IPS DF 6.9 (cell line): ENCODE data around the gene JARID2.

Experiments
- DNase-seq: peaks from one replicate; pipeline ENCODE4 v3.0.0-alpha.2; 2013; ENCODE audit warnings: low read depth, low spot score
- H3K27ac ChIP-seq: one replicate; pipeline ENCODE4 v1.5.1; 2013; ENCODE audit warnings: low read length, control low read depth
- H3K27me3 ChIP-seq: 2 replicates; pipeline ENCODE4 v1.6.1; 2013; ENCODE audit warnings: mild to moderate bottlenecking, low read length; ENCODE audit not compliant: control insufficient read depth, insufficient read depth
- H3K36me3 ChIP-seq: 2 replicates; pipeline ENCODE4 v1.6.1; 2013; ENCODE audit warnings: low read length; ENCODE audit not compliant: control insufficient read depth, insufficient read depth
- H3K4me1 ChIP-seq: 2 replicates; pipeline ENCODE4 v1.6.1; 2013; ENCODE audit warnings: low read length; ENCODE audit not compliant: control insufficient read depth, insufficient read depth
- H3K4me3 ChIP-seq: 2 replicates; pipeline ENCODE4 v1.5.1; 2013; ENCODE audit warnings: mild to moderate bottlenecking, low read length
- H3K9me3 ChIP-seq: 2 replicates; pipeline ENCODE4 v1.6.1; 2013; ENCODE audit warnings: low read length, inconsistent platforms; ENCODE audit not compliant: control insufficient read depth, insufficient read depth
- WGBS: extraction: QIAGEN DNeasy Blood & Tissue Kit; methylation state at CpG from one replicate; pipeline ENCODE4 v1.1.7; 2013; ENCODE audit warnings: mixed read lengths, missing lambda C conversion rate; ENCODE audit not compliant: insufficient read length, insufficient coverage; 5-methylcytosine and 5-hydroxymethylcytosine counted together

Gene JARID2

DNA sequence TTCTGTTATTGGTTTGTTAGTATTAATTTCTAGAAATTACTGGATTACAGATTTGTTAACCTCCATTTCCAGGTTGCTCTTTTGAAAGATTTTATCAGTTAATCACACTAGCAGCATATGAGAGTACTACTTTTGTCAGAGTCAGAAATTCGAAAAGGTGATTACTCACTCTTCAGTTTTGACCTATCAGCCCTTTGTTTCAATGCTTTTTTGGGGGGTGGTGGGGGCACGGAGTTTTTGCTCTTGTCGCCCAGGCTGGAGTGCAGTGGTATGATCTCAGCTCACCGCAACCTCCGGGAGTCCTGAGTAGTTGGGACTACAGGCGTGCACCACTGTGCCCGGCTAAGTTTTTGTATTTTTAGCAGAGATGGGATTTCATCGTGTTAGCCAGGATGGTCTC, 149.2 kb downstream of the JARID2 start:
- H3K9me3 ChIP-seq = no peaks in the 10 kb centered on the region
- no peaks in the 10 kb centered on the region for H3K27me3 ChIP-seq
- WGBS = no CpG with 5 or more reads among the region's 8 CpGs
- no peak overlapping the region for H3K27ac ChIP-seq
- H3K36me3 ChIP-seq = no peaks in the 10 kb centered on the region
- DNase-seq = no peak
- peaks cover 6% of the 10 kb centered on the region for H3K4me1 ChIP-seq
- H3K4me3 ChIP-seq = no peak overlapping the region

DNA sequence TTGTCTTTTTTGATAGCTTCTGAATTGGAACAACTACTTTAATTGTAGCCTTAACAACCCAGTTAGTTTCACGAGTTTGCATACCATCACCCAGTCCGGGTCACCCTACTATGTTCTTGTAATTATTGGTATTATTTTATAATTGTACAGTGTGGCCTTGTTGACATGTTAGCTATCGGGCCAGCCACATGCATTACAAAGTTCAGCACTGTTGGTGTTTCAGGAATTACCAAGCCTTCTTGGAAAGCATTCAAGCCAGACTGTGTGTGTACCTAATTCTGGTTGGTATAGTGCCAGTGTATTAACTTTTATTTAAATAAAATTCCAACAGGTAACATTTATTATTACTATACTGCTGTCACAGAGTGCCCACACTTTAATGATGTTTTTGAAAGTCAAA, 150.9 kb downstream of the JARID2 start:
- DNase-seq = no peak
- no peaks in the 10 kb centered on the region for H3K36me3 ChIP-seq
- H3K27ac ChIP-seq = no peak overlapping the region
- H3K4me3 ChIP-seq = no peak overlapping the region
- no peaks in the 10 kb centered on the region for H3K9me3 ChIP-seq
- peaks cover 5% of the 10 kb centered on the region for H3K4me1 ChIP-seq
- no CpG with 5 or more reads among the region's 3 CpGs for WGBS
- no peaks in the 10 kb centered on the region for H3K27me3 ChIP-seq

DNA sequence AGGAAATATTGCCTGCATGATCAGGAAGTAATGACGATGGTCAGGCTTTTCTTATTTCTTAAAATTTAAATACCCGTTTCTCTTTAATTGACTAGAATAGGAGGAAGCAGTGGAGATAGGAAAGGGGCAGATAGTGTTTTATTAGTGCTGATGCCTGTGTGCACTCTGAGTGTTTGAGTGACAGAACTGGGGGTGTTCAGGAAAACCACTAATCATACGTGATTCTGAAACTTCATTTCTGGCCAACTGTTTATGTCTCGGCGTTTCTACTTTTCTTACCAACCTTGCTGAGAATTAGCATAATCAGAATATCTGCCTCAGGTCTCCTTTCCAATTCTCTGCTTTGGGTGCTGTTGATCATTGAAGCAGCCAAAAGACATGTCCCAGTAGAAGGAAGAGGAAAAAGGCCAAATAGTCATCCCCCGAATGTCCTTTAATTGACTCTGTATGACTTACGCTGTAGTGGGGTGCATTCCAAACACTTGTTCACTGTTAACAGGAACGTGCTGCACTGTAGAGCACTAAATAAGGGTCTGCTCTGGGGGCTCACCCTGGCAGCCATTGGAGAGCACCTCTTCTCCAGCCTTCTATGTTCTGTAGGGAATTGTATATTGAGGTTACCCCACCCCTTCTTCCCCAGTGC, 152.9 kb downstream of the JARID2 start:
- Histone ChIP-seq H3K36me3 (no peaks in the 10 kb centered on the region), H3K27ac (no peak overlapping the region), H3K27me3 (no peaks in the 10 kb centered on the region), H3K4me3 (no peak overlapping the region), H3K9me3 (no peaks in the 10 kb centered on the region), H3K4me1 (peaks cover 4% of the 10 kb centered on the region)
- DNase-seq = no peak
- WGBS = no CpG with 5 or more reads among the region's 8 CpGs

DNA sequence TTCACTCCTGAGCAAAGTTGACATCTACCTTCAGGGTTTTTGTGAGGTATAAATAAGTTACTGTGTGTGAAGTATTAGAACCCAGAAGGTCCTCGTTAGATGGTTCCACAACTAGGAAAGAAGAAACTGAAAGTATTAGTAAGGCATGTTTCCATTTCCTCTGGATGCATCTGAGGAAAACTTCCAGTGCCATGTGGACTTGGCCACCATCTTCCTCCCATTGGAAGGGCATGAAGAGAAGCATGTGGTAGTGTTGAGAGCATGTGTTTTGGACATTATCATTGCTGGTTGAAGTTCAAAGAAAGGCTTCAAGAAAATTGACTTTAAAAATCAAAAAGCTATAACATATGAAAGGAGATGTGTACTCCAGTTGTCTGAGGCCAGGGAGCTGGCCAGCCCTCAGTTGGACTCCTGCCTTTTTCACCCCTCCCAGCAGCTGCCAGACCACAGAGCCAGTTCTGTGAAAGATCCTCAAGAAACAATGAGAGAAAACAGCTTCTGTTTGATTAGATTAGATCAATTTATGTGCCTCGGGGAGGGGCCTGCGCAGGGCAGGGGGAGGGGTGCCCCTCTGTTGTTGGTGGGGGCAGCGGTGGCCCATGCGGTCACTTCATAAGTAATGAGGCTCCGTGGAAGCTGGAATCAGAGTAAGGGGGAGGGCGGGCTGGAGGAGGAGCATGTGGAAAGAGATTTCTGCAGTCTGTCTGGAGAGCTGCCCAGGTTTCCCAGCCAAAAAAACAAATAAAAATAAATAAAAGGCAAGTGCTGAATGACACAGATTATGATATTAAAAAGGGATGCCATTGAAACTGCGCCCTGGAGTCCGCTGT, 154.0 kb downstream of the JARID2 start:
- Histone ChIP-seq H3K4me1 (peaks cover 7% of the 10 kb centered on the region), H3K4me3 (no peak overlapping the region)
- DNase-seq = no peak

DNA sequence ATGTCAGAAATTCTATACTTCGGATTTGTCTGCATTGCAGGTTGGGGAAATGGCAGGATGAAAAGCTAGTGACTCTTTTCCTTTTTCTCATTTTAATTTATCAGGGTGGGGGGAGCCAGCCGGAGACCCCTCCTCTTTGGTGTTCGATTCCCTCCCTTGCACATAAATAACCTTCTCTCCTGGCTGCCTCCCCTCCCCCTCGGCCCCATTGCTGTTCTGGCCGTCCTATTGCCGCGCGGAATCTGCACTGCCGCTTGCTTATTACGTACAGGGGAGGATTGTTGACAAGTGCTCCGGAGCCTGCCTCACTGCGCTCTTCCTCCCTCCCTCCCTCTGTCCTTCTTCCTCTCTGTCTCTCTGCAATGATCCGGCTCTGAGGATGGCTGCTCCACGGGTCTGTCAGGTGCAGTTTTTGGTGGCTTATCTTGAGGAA, 154.7 kb downstream of the JARID2 start:
- DNase-seq = no peak
- no peaks in the 10 kb centered on the region for H3K27me3 ChIP-seq
- no CpG with 5 or more reads among the region's 14 CpGs for WGBS
- H3K27ac ChIP-seq = no peak overlapping the region
- H3K4me1 ChIP-seq = peaks cover 7% of the 10 kb centered on the region
- no peaks in the 10 kb centered on the region for H3K36me3 ChIP-seq
- H3K4me3 ChIP-seq = no peak overlapping the region
- H3K9me3 ChIP-seq = no peaks in the 10 kb centered on the region

More for the DNA sequence above, 154.0 kb downstream of the JARID2 start:
- no peak overlapping the region for H3K27ac ChIP-seq
- H3K9me3 ChIP-seq = no peaks in the 10 kb centered on the region
- no peaks in the 10 kb centered on the region for H3K27me3 ChIP-seq
- H3K36me3 ChIP-seq = no peaks in the 10 kb centered on the region
- no CpG with 5 or more reads among the region's 9 CpGs for WGBS

DNA sequence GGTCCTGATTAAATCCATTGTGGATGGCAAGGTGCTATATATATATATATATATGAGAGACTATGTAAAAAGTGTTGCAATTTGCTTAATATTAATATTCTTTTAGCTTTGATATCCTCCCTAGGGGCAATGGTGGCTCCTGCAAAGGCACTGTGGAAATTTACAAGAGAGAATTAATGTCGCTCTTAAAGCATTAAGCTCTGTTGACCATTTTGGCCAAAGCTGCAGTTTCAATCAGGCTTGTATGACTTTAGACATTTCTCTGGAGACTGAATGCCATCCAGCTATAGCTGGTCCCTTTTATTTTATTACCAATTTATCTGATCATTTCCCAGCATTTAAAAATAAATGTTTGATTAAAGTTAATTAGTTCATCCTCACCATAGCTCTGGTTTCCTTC, 155.3 kb downstream of the JARID2 start:
- no peak overlapping the region for H3K4me3 ChIP-seq
- DNase-seq = no peak
- H3K9me3 ChIP-seq = no peaks in the 10 kb centered on the region
- no peaks in the 10 kb centered on the region for H3K36me3 ChIP-seq
- H3K4me1 ChIP-seq = peaks cover 7% of the 10 kb centered on the region
- no peak overlapping the region for H3K27ac ChIP-seq
- WGBS = no CpG with 5 or more reads among the region's 1 CpG
- H3K27me3 ChIP-seq = no peaks in the 10 kb centered on the region

DNA sequence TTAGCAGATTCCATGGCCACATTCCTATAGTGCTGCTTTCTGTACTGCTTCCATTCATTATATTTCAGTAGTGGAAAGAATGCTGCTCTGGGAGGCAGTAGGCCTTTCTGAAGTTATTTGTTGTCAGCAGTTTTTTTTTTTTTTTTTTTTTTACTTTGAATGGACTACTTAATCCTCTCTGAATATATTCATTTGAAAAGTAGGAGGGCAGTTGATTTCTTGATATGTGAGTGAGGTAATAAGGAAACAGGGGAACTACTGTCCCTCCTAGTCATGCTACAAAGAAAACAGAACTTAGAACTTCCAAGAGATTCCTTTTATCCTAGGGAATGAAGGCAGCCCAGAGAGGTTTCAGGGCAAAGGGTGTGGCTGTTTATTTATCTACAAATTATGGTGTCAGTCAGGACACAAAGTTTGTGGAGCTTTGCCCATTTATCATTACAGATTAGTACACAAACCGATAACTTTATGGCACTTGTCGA, 155.9 kb downstream of the JARID2 start:
- no peak overlapping the region for H3K4me3 ChIP-seq
- H3K27me3 ChIP-seq = no peaks in the 10 kb centered on the region
- H3K36me3 ChIP-seq = no peaks in the 10 kb centered on the region
- no CpG with 5 or more reads among the region's 2 CpGs for WGBS
- no peak overlapping the region for H3K27ac ChIP-seq
- no peaks in the 10 kb centered on the region for H3K9me3 ChIP-seq
- H3K4me1 ChIP-seq = peaks cover 7% of the 10 kb centered on the region
- DNase-seq = no peak

DNA sequence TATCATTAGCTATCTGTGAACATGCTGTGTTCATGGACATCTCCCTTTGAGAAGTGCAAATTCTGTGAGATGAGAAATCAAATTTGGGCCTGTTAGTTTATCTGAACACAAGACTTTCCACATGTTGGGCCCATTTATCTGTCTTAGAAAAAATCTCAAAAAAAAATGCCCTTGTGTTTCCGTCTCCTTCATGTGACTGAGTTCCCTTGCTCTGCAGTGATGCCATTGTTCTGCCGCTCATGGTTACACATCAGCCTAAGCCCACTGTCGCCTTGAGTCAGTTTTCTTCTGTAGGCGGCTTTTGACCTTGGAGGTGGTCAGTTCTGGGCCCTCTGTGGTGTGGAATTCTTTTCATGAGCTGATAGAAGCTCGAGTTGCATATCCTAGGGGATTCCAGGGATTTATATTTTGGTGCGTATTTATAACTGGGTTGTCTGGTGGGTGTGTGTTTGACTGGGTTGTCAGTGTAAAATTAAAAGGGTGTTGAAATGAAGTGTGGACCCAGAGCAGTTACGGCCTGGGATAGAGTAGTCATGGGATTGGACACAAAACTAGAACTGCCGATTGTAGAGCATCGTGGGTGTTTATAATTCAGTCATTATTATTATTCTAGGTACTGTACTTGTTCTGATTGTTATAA, 156.7 kb downstream of the JARID2 start:
- WGBS = 100% methylated on average over 1 of the region's 9 CpGs
- Histone ChIP-seq H3K4me1 (peaks cover 7% of the 10 kb centered on the region), H3K36me3 (no peaks in the 10 kb centered on the region), H3K27ac (no peak overlapping the region), H3K4me3 (no peak overlapping the region), H3K27me3 (no peaks in the 10 kb centered on the region), H3K9me3 (no peaks in the 10 kb centered on the region)
- no peak for DNase-seq

DNA sequence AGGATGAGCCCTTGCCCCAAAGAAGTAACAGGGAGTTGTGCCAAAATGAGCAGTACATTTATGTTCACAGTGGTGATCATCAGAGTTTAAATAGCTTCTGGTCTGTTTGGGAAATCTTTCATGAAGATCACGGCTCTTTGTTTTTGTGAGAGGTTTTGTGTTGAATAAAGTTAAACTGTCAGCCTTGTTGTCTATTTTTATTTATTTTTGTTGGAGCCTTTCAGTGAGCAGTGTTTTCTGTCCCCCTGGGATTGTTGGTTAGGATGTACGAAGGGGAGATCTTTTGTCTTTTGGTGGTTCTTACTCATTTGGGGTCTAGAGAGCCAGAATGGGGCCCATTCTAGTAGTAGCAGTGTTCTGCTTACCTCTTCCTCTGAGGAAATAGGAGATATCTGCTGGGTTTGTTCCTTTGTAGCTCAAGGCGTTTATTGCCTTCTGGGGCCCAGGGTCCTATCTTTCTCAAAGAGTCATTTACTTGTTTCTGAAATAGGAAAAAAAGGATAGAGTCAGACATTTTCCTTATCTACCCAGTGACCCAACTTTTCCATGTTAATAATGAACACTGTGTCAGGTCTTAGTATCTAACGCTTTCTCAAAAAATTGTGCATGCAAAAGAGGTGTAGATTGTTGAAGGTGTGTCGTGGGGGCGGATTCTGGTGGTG, 157.4 kb downstream of the JARID2 start:
- Histone ChIP-seq H3K9me3 (no peaks in the 10 kb centered on the region), H3K36me3 (no peaks in the 10 kb centered on the region), H3K4me1 (peaks cover 7% of the 10 kb centered on the region), H3K27ac (no peak overlapping the region), H3K27me3 (no peaks in the 10 kb centered on the region), H3K4me3 (no peak overlapping the region)
- WGBS = 100% methylated on average over 2 of the region's 6 CpGs
- DNase-seq = no peak

DNA sequence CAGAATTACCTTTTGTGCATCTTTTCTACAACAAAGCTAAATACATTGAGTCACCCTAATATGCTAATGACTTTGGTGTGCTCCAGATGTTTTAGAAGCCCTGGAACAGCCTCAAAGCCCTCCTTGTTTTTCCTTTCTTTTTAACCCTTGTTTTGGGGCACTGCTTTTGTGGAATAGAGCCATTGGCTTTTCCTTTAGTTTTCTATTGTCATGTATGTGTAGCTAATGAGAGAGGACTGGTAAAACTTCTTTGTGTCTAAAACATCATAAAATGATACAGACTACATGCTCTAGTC, 158.8 kb downstream of the JARID2 start:
- DNase-seq = no peak
- Histone ChIP-seq H3K4me3 (no peak overlapping the region), H3K27ac (no peak overlapping the region), H3K4me1 (peaks cover 4% of the 10 kb centered on the region), H3K9me3 (no peaks in the 10 kb centered on the region), H3K36me3 (no peaks in the 10 kb centered on the region), H3K27me3 (no peaks in the 10 kb centered on the region)
